Subcutaneous adipose tissue (tissue), 4 donors: ENCODE measurements around the gene RTF2. TPM values are rescaled to one million over a fixed set of nuclear protein-coding genes. Genes with fewer than 3 reads are reported as not detected.
"Not testable (repeated sequence)": the region's sequence is repeated elsewhere in the genome, so short reads cannot be mapped to it uniquely, and the experiment has no call there.

Source experiments
- total RNA-seq, 4 donors: library from RNA; depleted of rRNA; stranded (reverse); fragments of >200 nt; gene quantifications; one replicate each; pipeline ENCODE4 v1.1.0, GENCODE V29; 2016
- TF ChIP-seq, protein P1 (sequence below): fragments of 450-650 bp; IDR thresholded peaks from one replicate; pipeline ENCODE4 v1.5.1; 2016; ENCODE audit warnings: low read depth, mild to moderate bottlenecking, control low read depth, antibody characterized with exemption, moderate library complexity

The RTF2 gene
- total RNA-seq, 4 donors from 2014 or later, result 43.2 to 76.6 (median 59.2) TPM

DNA sequence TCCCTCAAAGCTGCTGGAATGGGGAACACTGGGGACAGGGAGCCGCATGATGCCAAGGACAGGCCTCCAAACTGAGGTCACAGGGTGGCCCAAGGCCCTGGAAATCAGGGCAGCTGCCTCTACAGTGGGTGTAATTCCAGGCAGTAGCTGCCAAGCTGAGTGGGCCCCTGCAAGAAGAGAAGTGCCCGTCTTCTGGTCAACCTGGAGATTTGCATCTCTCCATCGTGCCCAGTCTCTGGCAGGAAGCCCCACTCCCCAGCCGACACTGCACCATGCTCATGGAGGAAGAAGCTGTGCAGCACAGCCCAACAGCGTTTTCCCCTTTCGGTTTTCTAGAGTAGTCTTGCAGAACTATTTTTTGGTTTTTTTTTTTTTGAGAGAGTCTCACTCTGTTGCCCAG, 53.9 kb downstream of the RTF2 start:
- TF ChIP-seq, protein P1, sequence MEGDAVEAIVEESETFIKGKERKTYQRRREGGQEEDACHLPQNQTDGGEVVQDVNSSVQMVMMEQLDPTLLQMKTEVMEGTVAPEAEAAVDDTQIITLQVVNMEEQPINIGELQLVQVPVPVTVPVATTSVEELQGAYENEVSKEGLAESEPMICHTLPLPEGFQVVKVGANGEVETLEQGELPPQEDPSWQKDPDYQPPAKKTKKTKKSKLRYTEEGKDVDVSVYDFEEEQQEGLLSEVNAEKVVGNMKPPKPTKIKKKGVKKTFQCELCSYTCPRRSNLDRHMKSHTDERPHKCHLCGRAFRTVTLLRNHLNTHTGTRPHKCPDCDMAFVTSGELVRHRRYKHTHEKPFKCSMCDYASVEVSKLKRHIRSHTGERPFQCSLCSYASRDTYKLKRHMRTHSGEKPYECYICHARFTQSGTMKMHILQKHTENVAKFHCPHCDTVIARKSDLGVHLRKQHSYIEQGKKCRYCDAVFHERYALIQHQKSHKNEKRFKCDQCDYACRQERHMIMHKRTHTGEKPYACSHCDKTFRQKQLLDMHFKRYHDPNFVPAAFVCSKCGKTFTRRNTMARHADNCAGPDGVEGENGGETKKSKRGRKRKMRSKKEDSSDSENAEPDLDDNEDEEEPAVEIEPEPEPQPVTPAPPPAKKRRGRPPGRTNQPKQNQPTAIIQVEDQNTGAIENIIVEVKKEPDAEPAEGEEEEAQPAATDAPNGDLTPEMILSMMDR, result no peak

DNA sequence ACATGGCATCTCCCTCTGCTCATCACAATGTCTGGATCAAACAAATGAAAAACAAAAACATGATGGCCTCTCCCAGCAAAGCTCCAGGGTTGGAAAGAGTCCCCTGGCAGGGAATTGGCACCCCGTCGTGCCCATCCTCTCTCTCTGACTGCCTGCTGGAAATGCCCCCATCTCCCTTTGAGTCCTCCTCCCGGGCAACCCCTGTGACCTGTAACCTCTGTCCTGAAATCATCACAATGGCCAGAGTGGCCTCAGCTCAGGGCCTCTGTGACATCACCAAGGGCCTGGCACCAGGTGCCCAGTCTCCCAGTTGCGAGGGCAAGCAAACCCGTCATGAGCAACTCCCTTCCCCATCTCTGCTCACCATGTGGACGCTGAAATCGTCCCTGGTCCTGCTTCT, 56.0 kb downstream of the RTF2 start, which contains the start of gene FAM209A:
TSS of gene FAM209A (plus strand) at position 301 of the 400 bp plus-strand sequence. CDS start at position 366, 65 bp downstream.
- TF ChIP-seq, protein P1, result not testable (repeated sequence)

DNA sequence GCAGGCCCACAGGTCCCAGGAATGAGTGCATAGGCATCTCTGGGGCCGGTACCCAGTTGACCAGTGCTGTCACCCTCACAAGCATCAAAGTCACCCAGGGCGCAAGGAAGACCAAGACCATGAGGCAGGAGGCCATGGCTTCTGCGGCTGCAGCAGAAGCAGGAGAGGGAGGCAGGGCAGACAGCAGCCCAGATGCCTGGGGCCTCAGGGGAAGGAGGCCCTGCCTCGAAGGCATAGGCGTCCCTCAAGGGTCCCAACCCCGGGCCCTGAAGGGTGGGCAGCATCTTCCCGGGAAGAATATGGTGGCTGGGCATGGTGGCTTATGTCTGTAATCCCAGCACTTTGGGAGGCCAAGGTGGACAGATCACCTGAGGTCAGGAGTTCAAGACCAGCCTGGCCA, 59.1 kb downstream of the RTF2 start:
- TF ChIP-seq, protein P1, result no peak

DNA sequence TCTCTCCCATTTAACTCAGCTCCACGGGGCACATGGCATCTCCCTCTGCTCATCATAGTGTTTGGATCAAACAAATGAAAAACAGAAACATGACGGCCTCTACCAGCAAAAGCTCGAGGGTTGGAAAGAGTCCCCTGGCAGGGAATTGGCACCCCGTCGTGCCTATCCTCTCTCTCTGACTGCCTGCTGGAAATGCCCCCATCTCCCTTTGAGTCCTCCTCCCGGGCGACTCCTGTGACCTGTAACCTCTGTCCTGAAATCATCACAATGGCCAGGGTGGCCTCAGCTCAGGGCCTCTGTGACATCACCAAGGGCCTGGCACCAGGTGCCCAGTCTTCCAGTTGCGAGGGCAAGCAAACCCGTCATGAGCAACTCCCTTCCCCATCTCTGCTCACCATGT, 64.5 kb downstream of the RTF2 start, which contains the start of gene FAM209B:
TSS of gene FAM209B (plus strand) at position 301 of the 400 bp plus-strand sequence. CDS start at position 397, 96 bp downstream.
- TF ChIP-seq, protein P1, result not testable (repeated sequence)

DNA sequence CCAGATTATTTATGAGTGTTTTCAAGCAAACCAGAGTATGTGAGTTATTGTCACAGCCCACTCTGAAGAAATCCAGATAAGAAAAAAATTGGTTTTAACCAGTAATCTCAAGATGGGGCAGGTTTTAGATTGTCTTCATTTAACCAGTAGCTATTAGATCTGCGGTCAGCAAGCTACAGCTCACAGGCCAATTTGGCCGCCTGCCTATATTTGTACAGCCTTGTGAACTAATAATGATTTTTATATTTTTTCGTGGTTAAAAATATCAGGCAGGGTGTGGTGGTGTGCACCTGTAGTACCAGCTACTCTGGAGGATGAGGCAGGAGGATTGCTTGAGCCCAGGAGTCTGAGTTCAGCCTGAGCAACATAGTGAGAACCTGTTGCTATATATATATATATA, 69.6 kb downstream of the RTF2 start:
- TF ChIP-seq, protein P1, result no peak

DNA sequence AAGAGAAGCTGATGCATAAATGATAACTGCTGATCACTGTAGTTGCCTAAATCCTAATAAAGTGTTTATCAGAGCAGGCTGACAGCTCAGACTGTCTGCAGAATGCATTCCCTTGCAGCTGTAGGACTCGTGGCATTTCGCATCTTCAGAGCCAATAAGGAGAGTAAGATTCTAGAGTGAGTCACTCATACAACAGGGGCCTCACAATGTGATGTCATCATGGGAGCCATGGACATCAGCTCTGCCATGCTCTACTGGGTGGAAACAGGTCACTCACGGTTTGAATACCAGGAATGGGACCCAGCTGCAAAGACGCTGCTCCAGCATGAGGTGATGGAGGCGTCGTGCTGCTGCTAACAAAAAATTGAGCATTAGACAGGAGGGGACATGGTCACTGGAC, 72.0 kb downstream of the RTF2 start:
- TF ChIP-seq, protein P1, result no peak

DNA sequence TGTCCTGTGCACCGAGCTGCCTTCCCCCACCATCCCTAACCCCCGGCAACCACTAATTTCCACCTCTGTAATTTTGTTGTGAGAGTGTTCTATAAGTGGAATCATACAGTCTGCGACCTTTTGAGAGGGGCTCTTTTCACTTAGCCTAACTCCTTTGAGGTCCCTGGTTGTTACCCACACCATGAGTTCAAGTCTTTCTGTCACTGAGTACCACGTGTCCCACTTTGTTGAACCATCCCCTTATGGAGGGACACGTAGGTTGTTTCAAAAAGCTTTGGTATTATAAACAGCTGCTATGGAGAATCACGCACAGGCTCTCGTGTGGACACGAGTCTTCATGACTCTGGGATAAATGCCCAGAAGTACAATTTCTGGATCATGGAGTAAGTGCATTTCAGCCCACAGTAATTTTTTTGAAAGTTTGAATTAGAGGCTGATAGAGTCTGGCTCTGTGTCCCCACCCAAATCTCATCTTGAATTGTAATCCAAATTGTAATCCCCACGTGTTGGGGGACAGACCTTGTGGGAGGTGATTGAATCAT, 74.1 kb downstream of the RTF2 start:
- TF ChIP-seq, protein P1, result no peak
